Measurements from ENCODE around the gene IFNG-AS1.

The IFNG-AS1 gene

GRCh38 chr12:67996347-67996746, 7.1 kb downstream of the IFNG-AS1 start:
- no peak for DNase-seq

DNA sequence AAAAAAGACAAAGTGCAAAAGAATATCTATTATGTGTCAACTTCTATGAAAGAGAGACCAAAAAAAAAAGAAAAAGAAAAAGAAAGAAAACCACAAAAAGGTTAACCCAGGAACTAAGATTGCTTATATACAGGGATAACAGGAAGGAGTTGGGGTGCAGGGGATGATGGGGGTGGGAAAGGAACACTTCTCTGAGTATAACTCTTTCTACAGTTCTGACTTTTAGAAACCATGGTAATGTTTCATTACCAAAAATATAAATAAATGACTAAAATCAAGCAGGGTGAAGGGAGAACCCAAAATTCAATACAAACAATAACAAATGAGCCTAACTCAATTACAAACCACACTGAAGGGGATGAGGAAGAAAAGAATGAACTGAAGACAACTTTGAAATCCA, 9.1 kb downstream of the IFNG-AS1 start:
- DNase-seq, result no peak

DNA sequence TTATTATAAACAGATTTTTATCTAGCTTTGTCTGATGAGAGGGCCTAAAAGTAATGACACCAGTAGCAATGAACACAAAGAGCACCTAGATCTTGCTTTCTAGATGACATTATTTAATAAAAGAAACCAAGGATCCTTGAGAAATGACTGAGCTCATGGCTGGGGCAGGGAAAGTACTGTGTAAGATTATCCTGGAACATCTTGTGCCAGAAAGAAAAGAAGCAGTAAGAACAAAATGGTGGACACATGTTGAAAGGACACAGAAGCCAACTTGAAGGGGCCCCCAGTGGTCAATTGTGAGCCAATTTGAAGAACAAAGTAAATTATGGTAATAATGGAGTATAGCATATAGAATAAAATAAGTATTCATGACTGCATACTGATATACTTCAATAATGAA, 10.0 kb downstream of the IFNG-AS1 start:
- DNase-seq, result no peak

DNA sequence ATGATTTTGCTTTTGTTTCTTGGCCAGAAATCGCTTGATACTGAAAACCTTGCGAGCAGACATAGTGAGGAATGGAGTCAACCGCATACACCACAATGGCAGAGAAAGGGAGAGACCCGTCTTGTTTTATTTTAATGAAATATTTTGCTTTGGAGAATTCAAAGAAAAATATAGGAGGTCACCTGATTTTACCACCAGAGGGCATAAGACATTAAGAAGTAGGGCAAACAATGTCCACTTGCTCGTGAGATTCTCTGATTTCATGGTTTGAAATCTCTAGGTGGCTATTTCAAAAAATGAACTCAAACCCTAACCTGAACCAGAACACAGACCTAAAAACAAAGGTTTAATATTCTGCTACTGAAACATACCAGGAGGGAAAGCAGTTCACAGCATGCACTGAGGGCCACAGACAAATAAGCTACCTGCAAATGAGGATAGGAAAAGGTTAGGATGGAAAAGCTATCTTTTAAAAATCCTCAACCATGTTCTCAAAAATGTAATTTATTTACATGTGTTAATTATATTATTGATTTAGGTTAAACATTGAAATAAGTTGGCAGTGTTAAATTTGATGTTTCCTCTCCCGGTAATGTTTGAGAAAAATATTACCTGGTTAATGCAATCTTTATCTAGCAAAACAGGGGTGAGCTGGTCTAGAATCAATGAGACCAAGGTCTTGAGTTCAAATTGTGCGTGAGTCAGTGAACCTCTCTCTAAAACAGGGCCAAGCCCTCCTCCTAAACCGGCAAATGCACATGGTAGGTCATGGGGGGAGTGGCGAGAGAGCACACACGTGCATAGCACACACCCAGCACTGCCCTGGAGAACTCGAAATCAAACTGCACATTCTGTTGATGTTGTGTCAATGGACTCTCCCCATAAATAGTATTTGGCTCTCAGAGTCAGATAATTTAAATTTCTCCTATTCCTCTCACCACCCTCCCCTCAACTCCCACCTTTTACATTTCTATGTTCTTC, 12.5 kb downstream of the IFNG-AS1 start:
- DNase-seq, result no peak

DNA sequence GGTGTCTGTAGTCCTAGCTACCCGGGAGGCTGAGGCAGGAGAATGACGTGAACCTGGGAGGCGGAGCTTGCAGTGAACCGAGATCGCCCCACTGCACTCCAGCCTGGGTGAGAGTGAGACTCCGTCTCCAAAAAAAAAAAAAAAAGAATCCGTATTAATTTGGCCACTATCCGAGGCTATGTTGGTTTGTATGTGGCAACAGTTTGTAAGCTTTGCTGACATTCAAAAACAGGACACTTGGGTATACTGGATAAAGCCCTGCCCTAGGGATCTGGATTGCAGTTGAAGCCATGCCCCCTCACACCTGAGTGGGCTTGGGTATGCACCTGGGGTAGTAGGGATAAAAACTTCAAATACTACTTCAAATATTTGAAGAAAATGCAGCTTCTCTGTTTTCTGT, 14.5 kb downstream of the IFNG-AS1 start:
- no peak for DNase-seq

DNA sequence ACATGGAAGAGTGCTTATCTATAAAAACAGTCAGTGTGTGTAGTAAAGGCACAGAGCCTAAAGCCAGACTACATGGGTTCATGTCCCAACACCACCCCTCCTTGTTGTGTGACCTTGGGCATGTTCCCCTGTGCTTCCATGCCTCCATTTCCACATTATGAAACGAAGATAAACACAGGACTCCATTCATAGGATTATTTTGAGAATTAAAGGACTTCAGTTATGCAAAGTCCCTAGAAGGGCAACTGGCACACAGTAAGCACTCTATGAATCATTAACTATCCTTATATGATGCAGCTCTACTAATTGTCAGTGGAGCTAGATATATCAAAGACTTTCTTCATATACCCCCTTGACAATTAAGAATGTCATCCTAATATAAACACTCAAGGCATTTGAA, 17.8 kb downstream of the IFNG-AS1 start:
- DNase-seq, result no peak

DNA sequence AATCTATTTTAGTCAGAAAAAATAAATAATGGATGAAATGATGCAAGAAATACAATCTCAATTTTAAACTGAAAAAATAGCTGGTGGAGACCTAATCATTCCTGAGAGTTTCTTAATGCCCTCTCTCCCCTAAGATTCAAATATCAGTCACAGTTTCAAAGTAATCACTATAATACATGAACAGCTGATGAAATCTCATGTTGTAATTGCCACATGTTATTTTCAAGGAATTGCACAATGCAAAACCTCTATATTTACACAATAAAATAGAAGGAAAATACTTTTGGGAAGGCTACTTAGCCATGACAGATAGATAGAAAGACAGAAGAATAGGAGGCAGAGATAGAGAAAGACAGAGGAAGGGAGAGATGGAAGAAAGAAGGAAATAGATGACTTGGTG, 18.2 kb downstream of the IFNG-AS1 start:
- no peak for DNase-seq

DNA sequence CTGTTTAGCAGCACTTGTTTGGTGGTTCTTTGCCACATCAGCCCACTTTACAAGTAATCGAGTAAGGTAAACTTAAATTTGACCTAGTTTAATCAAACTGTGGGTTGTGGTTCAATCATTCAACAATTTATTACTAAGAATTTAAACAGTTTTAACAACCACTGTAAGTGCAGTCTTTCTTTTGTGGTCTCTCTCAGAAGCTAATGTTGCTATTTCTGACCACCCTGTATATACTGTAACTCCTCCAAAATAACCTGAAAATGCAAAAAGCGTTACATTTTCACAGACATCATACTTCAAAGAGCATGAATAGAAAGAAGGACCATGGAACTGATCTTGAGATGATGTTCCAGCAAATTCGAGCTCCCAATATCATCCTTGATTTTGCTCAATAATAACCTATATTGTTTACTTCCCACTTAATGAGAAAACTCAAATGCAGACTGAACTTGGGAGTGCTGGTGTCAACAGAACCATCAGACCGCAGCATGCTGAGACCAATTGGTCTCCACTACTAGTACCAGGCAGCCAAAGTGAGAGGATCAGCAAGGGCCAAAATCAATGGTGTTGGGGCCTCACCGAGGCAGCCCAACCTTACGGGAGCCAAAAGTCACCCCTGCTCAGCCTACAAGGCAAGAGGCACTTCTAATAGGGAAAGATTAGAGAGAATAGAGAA, 22.1 kb downstream of the IFNG-AS1 start:
- no peak for DNase-seq

GRCh38 chr12:68011882-68012207, 22.6 kb downstream of the IFNG-AS1 start:
- DNase-seq, result no peak

GRCh38 chr12:68012712-68013111, 23.5 kb downstream of the IFNG-AS1 start:
- no peak for DNase-seq

DNA sequence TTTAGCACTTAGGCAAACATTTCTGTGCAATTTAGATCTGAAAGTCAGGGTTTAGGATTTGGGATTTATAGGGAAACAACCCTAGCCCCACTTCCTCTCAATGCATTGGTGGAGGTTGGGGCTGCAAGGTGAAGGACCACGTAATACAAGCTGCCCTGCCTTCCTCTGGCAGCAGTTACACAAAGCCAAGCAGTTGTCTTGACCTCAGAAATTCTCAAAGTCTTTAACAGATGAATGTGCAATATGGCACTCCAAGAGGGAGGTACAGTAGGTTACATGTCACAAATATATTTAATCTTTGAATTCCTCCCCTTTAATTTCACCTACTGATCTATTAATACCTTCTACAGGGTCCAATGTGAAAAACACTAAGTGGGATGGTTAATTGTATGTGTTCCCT, 23.9 kb downstream of the IFNG-AS1 start:
- no peak for DNase-seq

DNA sequence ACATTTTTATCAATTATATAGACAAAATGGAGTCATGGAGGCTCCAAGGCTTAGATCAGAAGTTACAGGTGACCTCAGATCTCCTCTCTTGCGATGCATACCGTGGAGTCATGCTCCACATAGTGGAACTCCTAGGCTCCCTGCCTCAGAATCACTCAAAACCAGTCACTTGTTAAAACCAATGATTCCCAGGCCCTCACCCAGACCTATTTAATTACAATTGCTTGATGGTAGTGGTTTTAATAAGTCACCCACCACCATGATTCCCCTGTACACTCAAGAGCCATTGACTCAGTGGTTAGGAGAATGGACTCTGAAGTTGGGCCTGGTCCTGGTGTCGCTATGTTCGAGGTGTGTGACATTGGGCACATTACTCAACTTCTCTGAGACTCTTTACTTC, 26.9 kb downstream of the IFNG-AS1 start:
- no peak for DNase-seq

- no peak for DNase-seq
Observed at GRCh38 chr12:68018315-68018714, 29.1 kb downstream of the IFNG-AS1 start.

- no peak for DNase-seq
Observed at GRCh38 chr12:68020049-68020448, 30.8 kb downstream of the IFNG-AS1 start.

GRCh38 chr12:68020699-68021098, 31.5 kb downstream of the IFNG-AS1 start:
- no peak for DNase-seq

GRCh38 chr12:68028647-68029046, 39.4 kb downstream of the IFNG-AS1 start:
- no peak for DNase-seq

- DNase-seq, result no peak
Observed at GRCh38 chr12:68030248-68030647, 41.0 kb downstream of the IFNG-AS1 start.

DNA sequence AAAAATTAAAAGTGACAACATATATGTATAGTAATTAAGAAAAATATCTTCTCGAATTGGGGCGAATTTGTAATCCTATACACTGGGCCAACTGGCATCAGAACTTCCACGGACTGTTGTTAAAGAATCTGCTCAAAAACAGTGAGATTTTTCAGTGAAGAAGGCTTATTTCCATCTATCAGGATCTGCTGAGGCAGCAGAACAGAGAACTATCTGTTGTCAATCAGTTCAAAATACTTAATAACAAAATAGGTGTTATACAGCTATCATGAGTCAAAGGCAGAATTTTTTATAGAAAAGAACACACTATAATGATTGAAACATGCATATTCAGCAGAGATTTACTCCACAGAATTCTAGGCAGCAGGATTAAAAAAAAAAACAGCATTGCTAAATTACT, 41.9 kb downstream of the IFNG-AS1 start:
- no peak for DNase-seq

DNA sequence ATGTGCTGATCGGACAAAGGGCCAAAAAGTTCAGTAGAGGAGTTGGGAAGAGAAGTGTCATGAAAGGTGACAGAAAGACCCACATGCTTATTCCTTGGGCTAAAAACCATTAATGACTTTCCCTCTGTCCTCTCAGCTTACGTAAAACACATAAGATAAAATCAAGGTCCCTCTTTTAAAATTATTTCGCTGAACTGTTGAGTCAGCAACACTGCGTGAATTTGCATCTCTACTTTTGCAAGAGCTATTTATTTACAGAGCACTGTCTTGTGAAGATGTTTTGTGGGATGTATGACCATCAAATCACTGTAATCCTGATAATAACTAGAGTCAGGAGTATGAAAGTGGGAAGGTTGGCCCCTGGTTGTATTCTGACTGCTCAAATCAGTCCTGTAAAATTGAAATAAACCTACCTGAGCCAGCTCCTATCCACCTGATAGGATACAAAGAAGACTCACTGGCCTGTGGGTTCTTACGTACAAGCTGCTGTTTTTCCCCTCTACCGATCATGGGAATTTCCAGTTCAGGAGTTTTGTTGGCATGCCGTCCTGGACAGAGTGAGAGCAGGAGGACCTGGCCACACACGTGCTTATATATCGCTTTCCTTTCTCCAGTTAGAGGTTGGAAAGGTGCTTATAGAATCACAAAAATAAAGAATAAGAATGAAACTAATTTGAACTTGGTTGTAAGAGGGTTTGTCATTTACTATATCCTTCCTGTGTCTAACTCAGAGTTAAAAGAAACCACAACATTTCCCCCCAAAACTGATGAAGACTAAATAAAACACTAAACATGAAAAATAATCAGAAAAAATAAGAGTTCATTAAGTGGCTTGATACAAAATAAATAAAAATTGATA, 42.9 kb downstream of the IFNG-AS1 start:
- no peak for DNase-seq

DNA sequence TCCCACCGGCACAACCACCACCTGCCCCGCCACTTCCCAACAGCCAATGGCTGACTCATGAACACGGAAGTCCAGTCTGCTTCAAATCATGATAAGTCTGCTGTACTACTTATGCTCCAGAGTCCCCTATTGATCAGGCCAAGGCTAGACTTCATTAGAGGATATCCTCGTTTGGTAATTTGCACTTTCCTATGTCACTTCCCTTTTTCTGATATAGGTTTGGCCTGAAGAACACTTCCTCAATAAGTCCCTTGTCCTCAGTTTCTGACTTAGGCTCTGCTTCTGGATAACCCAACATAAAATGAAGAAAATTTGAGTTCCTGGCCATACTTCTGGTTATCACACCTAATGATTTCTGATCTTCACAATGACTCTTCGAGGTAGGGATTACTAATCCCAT, 45.3 kb downstream of the IFNG-AS1 start:
- no peak for DNase-seq

GRCh38 chr12:68036642-68037041, 47.4 kb downstream of the IFNG-AS1 start:
- DNase-seq, result no peak

GRCh38 chr12:68037616-68038255, 48.5 kb downstream of the IFNG-AS1 start:
- no peak for DNase-seq

DNA sequence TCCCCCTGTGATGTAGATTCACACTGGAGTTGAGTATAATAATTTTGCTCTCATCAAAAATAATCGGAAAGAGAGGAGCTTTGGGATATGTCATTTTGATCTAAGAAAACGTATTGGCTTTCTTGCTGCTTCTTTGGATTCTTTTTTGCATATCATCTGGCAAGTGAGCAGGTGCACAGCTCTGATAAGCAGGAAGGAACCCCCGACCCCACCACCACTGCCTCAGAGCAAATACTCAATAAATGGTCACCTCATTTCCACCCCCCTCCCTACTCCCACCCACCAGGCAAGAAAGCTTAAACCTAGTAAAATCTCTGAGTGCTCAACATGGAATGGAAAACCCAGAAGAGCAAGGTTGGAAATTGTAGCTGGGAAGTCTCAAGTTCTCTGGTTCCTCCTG, 49.4 kb downstream of the IFNG-AS1 start:
- no peak for DNase-seq
